ENCODE data around the gene TFPT.
A peak's percentile ranks its signal among the peaks of the same experiment; 100 is the strongest.

- TF ChIP-seq FOXA1 (IDR thresholded peaks at IDR 0.05) (no peak), PKNOX1 (IDR thresholded peaks at IDR 0.05) (no peak), SP1 (IDR thresholded peaks at IDR 0.05) (no peak), SUZ12 (IDR thresholded peaks at IDR 0.05) (peak; percentile 91), FOXK2 (IDR thresholded peaks at IDR 0.05) (peak; percentile 71; the same call in 1 of the 2 replicates), FOXM1 (IDR thresholded peaks at IDR 0.05; ENCODE audit: borderline replicate concordance) (no peak), HDGF (IDR thresholded peaks at IDR 0.05; ENCODE audit: borderline replicate concordance) (no peak), ZNF384 (IDR thresholded peaks at IDR 0.05) (peak; percentile 71), BHLHE40 (IDR thresholded peaks at IDR 0.05; ENCODE audit: borderline replicate concordance) (no peak), ARNT (IDR thresholded peaks at IDR 0.05) (no peak), CTBP1 (IDR thresholded peaks at IDR 0.05; ENCODE audit: borderline replicate concordance) (peak; percentile 52; the same call in 1 of the 2 replicates), TARDBP (IDR thresholded peaks at IDR 0.05) (no peak), ELF4 (IDR thresholded peaks at IDR 0.05) (peak; percentile 95), NFRKB (IDR thresholded peaks at IDR 0.05) (no peak)
Measured at GRCh38 chr19:54115109-54116063, at the start of gene TFPT, which contains the start of gene PRPF31.
